Breast epithelium (tissue), 4 donors: ENCODE data around the gene GOLGA6A. TPM values are rescaled to one million over a fixed set of nuclear protein-coding genes. Genes with fewer than 3 reads are reported as not detected.

ENCODE experiments used
- DNase-seq, 2 donors: peaks; one replicate each; pipeline ENCODE4 v3.0.0-alpha.2; 2019; ENCODE audit warnings: low spot score in 2 of 2
- H3K27ac ChIP-seq, 2 donors: fragments of 200-600 bp; sonication (generic) in 1 of 2; one replicate each; pipeline ENCODE4 v1.5.1; 2016 to 2019; ENCODE audit warnings: mild to moderate bottlenecking in 1 of 2
- H3K27me3 ChIP-seq, 2 donors: fragments of 200-600 bp; sonication (generic) in 1 of 2; one replicate each; pipeline versions ENCODE4 v1.5.1 to v1.6.0; 2017 to 2019; ENCODE audit warnings: control low read depth in 1 of 2, mild to moderate bottlenecking in 1 of 2
- H3K36me3 ChIP-seq: fragments of 200-600 bp; one replicate; pipeline ENCODE4 v1.5.1; 2019
- H3K4me1 ChIP-seq, 2 donors: fragments of 200-600 bp; sonication (generic); one replicate each; pipeline ENCODE4 v1.5.1; 2016 to 2019; ENCODE audit warnings: control low read depth in 1 of 2
- H3K4me3 ChIP-seq, 3 donors: fragments of 200-600 bp; sonication (generic); 1 replicate in 2 of 3; 2 replicates in 1 of 3; pipeline ENCODE4 v1.5.1; 2016 to 2019; ENCODE audit warnings: mild to moderate bottlenecking in 3 of 3, moderate library complexity in 2 of 3
- H3K9me3 ChIP-seq, 2 donors: fragments of 200-600 bp; sonication (generic) in 1 of 2; one replicate each; pipeline ENCODE4 v1.5.1; 2016 to 2019; ENCODE audit warnings: control low read depth in 1 of 2
- POLR2A ChIP-seq: fragments of 450-650 bp; IDR thresholded peaks from one replicate; pipeline ENCODE4 v1.6.1; 2016; ENCODE audit warnings: antibody characterized with exemption, mild to moderate bottlenecking, moderate library complexity
- POLR2AphosphoS5 ChIP-seq, 3 donors: sonication (generic); formaldehyde crosslinking; IDR thresholded peaks; one replicate each; pipeline ENCODE4 v1.6.1; 2017; ENCODE audit warnings: antibody characterized with exemption in 3 of 3
- intact Hi-C: fragments of 100-400 bp; cut with DNase I; formaldehyde crosslinking; loops from one replicate; pipeline ENCODE4 v1.15.1; 2023; ENCODE audit warnings: low total_unique reads
- total RNA-seq, 3 donors: library from RNA; depleted of rRNA; stranded (reverse); fragments of >200 nt; gene quantifications; one replicate each; pipeline ENCODE4 v1.1.0, GENCODE V29; 2016
- TF ChIP-seq, protein P1 (sequence below), 3 donors: fragments of 450-650 bp; IDR thresholded peaks; one replicate each; pipeline ENCODE4 v1.5.1; 2016 to 2017; ENCODE audit warnings: antibody characterized with exemption in 3 of 3, mild to moderate bottlenecking in 3 of 3, moderate library complexity in 3 of 3

GOLGA6A gene
- total RNA-seq, 3 donors from 2014 or later: 1.0 TPM; not detected in 2

GRCh38 chr15:74040109-74040850, 42.1 kb downstream of the GOLGA6A start:
- Histone ChIP-seq H3K36me3 (peaks cover 4% of the 10 kb centered on the region), H3K9me3 (no peaks in the 10 kb centered on the region), H3K27me3 (no peaks in the 10 kb centered on the region), H3K4me1 (no peaks in the 10 kb centered on the region), H3K27ac (peak overlapping the region; percentile 58 to 87), H3K4me3 (no peak overlapping the region)
- DNase-seq: no peak
- TF ChIP-seq, protein P1, sequence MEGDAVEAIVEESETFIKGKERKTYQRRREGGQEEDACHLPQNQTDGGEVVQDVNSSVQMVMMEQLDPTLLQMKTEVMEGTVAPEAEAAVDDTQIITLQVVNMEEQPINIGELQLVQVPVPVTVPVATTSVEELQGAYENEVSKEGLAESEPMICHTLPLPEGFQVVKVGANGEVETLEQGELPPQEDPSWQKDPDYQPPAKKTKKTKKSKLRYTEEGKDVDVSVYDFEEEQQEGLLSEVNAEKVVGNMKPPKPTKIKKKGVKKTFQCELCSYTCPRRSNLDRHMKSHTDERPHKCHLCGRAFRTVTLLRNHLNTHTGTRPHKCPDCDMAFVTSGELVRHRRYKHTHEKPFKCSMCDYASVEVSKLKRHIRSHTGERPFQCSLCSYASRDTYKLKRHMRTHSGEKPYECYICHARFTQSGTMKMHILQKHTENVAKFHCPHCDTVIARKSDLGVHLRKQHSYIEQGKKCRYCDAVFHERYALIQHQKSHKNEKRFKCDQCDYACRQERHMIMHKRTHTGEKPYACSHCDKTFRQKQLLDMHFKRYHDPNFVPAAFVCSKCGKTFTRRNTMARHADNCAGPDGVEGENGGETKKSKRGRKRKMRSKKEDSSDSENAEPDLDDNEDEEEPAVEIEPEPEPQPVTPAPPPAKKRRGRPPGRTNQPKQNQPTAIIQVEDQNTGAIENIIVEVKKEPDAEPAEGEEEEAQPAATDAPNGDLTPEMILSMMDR (IDR thresholded peaks at IDR 0.05): no peak
- no peak for TF ChIP-seq POLR2AphosphoS5 (IDR thresholded peaks at IDR 0.05)
- TF ChIP-seq POLR2A: no peak
- intact Hi-C loops: no loop called here

GRCh38 chr15:74039656-74040010, 42.7 kb downstream of the GOLGA6A start:
- TF ChIP-seq POLR2A (no peak), POLR2AphosphoS5 (IDR thresholded peaks at IDR 0.05) (no peak)
- TF ChIP-seq, protein P1 (IDR thresholded peaks at IDR 0.05): no peak
- Histone ChIP-seq H3K4me3 (no peak overlapping the region), H3K4me1 (no peaks in the 10 kb centered on the region), H3K27ac (peak overlapping the region in 1 of 2 donors; percentile 87), H3K9me3 (no peaks in the 10 kb centered on the region), H3K36me3 (peaks cover 6% of the 10 kb centered on the region), H3K27me3 (no peaks in the 10 kb centered on the region)
- intact Hi-C loops: no loop called here
- no peak for DNase-seq

DNA sequence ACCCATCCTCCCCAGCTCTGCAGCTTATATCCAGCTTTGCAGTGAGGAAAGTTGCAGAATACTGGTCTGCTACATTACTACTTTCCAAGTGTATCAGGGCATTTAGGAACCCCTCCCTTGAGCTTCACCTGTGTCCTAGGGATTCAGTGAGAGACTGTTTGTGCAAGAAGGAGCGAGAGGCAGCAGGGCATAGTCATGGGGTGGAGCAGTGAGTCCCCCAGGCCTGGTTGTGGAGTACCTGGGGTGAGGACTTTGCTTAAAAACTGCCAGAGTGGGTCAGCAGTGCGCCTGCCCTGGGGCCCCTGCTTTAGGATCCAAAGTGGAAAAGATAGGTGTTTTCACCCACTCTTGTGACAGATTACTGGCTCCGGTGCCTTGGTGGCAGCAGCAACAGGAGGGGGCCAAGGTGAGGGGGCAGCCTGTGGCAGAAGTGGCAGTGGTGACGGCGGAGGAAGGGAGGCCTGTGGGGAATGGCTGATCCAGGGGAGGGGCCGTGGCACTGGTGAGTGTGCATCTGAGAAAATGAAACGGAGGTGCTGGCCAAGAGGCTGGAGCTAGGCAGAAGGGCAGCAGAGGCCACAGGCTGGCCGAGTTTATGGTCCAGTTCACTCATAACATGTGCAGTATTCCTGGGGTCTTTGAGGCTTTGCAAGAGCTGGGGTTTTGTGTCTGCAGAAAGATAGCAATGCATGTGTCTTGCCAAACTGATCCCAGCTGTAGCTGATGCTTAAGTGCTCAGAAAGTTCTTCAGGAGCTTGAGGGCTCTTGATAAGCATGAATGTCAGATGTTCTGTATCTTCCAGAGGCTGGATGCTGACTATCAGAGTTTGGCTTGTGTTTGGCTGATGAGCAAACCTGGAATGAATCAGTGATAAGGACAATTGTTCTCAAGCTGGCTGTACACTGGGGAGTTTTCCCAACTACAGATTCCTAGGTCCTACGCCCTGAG, 43.4 kb downstream of the GOLGA6A start:
- Histone ChIP-seq H3K27ac (peak overlapping the region in 1 of 2 donors; percentile 87), H3K36me3 (peaks cover 6% of the 10 kb centered on the region), H3K27me3 (no peaks in the 10 kb centered on the region), H3K4me3 (no peak overlapping the region), H3K4me1 (no peaks in the 10 kb centered on the region), H3K9me3 (no peaks in the 10 kb centered on the region)
- TF ChIP-seq, protein P1 (IDR thresholded peaks at IDR 0.05): no peak
- TF ChIP-seq POLR2A (no peak), POLR2AphosphoS5 (IDR thresholded peaks at IDR 0.05) (no peak)
- DNase-seq: no peak
- intact Hi-C loops: no loop called here

- intact Hi-C loops: no loop called here
- Histone ChIP-seq H3K36me3 (peaks cover 6% of the 10 kb centered on the region), H3K27ac (no peak overlapping the region), H3K9me3 (no peaks in the 10 kb centered on the region), H3K4me1 (no peaks in the 10 kb centered on the region), H3K27me3 (no peaks in the 10 kb centered on the region), H3K4me3 (no peak overlapping the region)
- no peak for DNase-seq
- TF ChIP-seq, protein P1 (IDR thresholded peaks at IDR 0.05): no peak
- TF ChIP-seq POLR2A (no peak), POLR2AphosphoS5 (IDR thresholded peaks at IDR 0.05) (no peak)
These were observed 44.9 kb downstream of the GOLGA6A start for GRCh38 chr15:74037171-74038117.
